NCI-H1436 (cell line): Measurements from ENCODE around the gene HELZ2.
A peak's percentile ranks its signal among the peaks of the same experiment; 100 is the strongest.

Experiments
- DNase-seq: peaks from one replicate; lab custom pipeline; 2025; lab: John Stamatoyannopoulos, UW

HELZ2 gene

GRCh38 chr20:63597651-63598478 is 23.8 kb upstream of the HELZ2 start:
- DNase-seq, result no peak

GRCh38 chr20:63596423-63596822 is 22.4 kb upstream of the HELZ2 start:
- no peak for DNase-seq

GRCh38 chr20:63595416-63596127 is 21.5 kb upstream of the HELZ2 start:
- no peak for DNase-seq

GRCh38 chr20:63594043-63594561 is 20.1 kb upstream of the HELZ2 start:
- DNase-seq, result no peak

GRCh38 chr20:63592661-63593060 is 18.6 kb upstream of the HELZ2 start:
- DNase-seq, result no peak

GRCh38 chr20:63591786-63592355 is 17.8 kb upstream of the HELZ2 start:
- DNase-seq, result no peak

- DNase-seq, result no peak
These were observed 17.1 kb upstream of the HELZ2 start for GRCh38 chr20:63591147-63591533.

- no peak for DNase-seq
These were observed 16.4 kb upstream of the HELZ2 start for GRCh38 chr20:63590218-63591146.

- DNase-seq, result no peak
These were observed 15.5 kb upstream of the HELZ2 start for GRCh38 chr20:63589261-63590217.

GRCh38 chr20:63588641-63589041 is 14.6 kb upstream of the HELZ2 start:
- no peak for DNase-seq

- no peak for DNase-seq
These were observed 13.9 kb upstream of the HELZ2 start for GRCh38 chr20:63587776-63588591.

- no peak for DNase-seq
These were observed 13.2 kb upstream of the HELZ2 start for GRCh38 chr20:63587256-63587655.

GRCh38 chr20:63586797-63587196 is 12.8 kb upstream of the HELZ2 start:
- no peak for DNase-seq

- no peak for DNase-seq
These were observed 11.9 kb upstream of the HELZ2 start for GRCh38 chr20:63585616-63586565.

GRCh38 chr20:63582382-63583063 is 8.5 kb upstream of the HELZ2 start:
- DNase-seq, result no peak

- DNase-seq, result peak; percentile 46
These were observed 6.9 kb upstream of the HELZ2 start for GRCh38 chr20:63580796-63581461.

GRCh38 chr20:63579017-63579694 is 5.1 kb upstream of the HELZ2 start:
- no peak for DNase-seq
